Hepatocyte (in vitro differentiated cells): ENCODE results near the gene CYP27B1. TPM values are rescaled to one million over a fixed set of nuclear protein-coding genes. Genes with fewer than 3 reads are reported as not detected.

ENCODE experiments used
- DNase-seq: peaks from one replicate; pipeline ENCODE4 v3.0.0-alpha.2; 2016; ENCODE audit warnings: low spot score
- H2AFZ ChIP-seq: fragments of 200-600 bp; sonication (generic); 2 replicates; pipeline ENCODE4 v1.6.0; 2016; ENCODE audit warnings: antibody characterized with exemption, mild to moderate bottlenecking
- H3K27ac ChIP-seq: fragments of 200-600 bp; sonication (generic); 2 replicates; pipeline ENCODE4 v1.5.1; 2016; ENCODE audit warnings: mild to moderate bottlenecking
- H3K27me3 ChIP-seq: fragments of 200-600 bp; sonication (generic); 2 replicates; pipeline ENCODE4 v1.6.1; 2016
- H3K36me3 ChIP-seq: fragments of 200-600 bp; sonication (generic); replicated peaks from 2 replicates; pipeline ENCODE4 v1.5.1; 2016; ENCODE audit warnings: low read depth; ENCODE audit not compliant: insufficient read depth
- H3K4me1 ChIP-seq: fragments of 200-600 bp; sonication (generic); 2 replicates; pipeline ENCODE4 v1.5.1; 2016; ENCODE audit warnings: mild to moderate bottlenecking, moderate library complexity; ENCODE audit not compliant: insufficient read depth
- H3K4me2 ChIP-seq: fragments of 200-600 bp; sonication (generic); 2 replicates; pipeline ENCODE4 v1.6.0; 2016
- H3K4me3 ChIP-seq: fragments of 200-600 bp; sonication (generic); 2 replicates; pipeline ENCODE4 v1.5.1; 2016; ENCODE audit warnings: mild to moderate bottlenecking
- H3K79me2 ChIP-seq: fragments of 200-600 bp; sonication (generic); 2 replicates; pipeline ENCODE4 v1.6.0; 2017; ENCODE audit warnings: mild to moderate bottlenecking
- H3K9me2 ChIP-seq: fragments of 200-600 bp; sonication (generic); replicated peaks from 2 replicates; pipeline ENCODE4 v1.6.0; 2017; ENCODE audit warnings: mild to moderate bottlenecking; ENCODE audit not compliant: insufficient read depth
- H3K9me3 ChIP-seq: fragments of 200-600 bp; sonication (generic); 2 replicates; pipeline ENCODE4 v1.5.1; 2016; ENCODE audit warnings: low read depth, mild to moderate bottlenecking
- H4K20me1 ChIP-seq: fragments of 200-600 bp; sonication (generic); 2 replicates; pipeline ENCODE4 v1.6.0; 2016; ENCODE audit warnings: mild to moderate bottlenecking; ENCODE audit not compliant: insufficient read depth, poor library complexity, severe bottlenecking
- EZH2 ChIP-seq: fragments of 200-600 bp; sonication (generic); IDR thresholded peaks from 2 replicates; pipeline ENCODE4 v1.6.1; 2016; ENCODE audit warnings: antibody characterized with exemption, mild to moderate bottlenecking, borderline replicate concordance
- EZH2phosphoT487 ChIP-seq: fragments of 200-600 bp; sonication (generic); IDR thresholded peaks from one replicate; pipeline ENCODE4 v1.6.1; 2018; ENCODE audit warnings: antibody characterized with exemption, mild to moderate bottlenecking, low read depth, moderate library complexity; ENCODE audit not compliant: unreplicated experiment, severe bottlenecking
- WGBS: methylation state at CpG from one replicate; pipeline ENCODE4 v1.1.6; 2016; ENCODE audit warnings: low lambda C conversion rate; ENCODE audit errors: missing lambda C conversion rate; 5-methylcytosine and 5-hydroxymethylcytosine counted together
- polyA plus RNA-seq: library from polyadenylated mRNA; unstranded; fragments of >200 nt; fragmentation: Nextera tagmentation; extraction: Ambion mirVana; gene quantifications from 2 replicates; pipeline ENCODE4 v1.2.1, GENCODE V29; 2016
- total RNA-seq: library from RNA; depleted of rRNA; stranded (reverse); fragments of >200 nt; gene quantifications from 2 replicates; pipeline ENCODE4 v1.2.3, GENCODE V29; 2014
- TF ChIP-seq, protein P1 (sequence below): fragments of 200-600 bp; sonication (generic); IDR thresholded peaks from 2 replicates; pipeline ENCODE4 v1.5.1; 2016; ENCODE audit warnings: antibody characterized with exemption, mild to moderate bottlenecking; ENCODE audit not compliant: poor library complexity

Gene CYP27B1
- total and polyA plus RNA-seq, 2 experiments from 2014 or later: 0.23 to 2.3 TPM

- no peaks in the 10 kb centered on the region for H3K36me3 ChIP-seq
- H3K9me3 ChIP-seq: no peaks in the 10 kb centered on the region
- 1% methylated on average over 35 of the region's 110 CpGs for WGBS
- H3K4me2 ChIP-seq: peak overlapping the region; percentile 94
- H3K27me3 ChIP-seq: peaks cover 98% of the 10 kb centered on the region
- H3K4me3 ChIP-seq: peak overlapping the region; percentile 42
- no peaks in the 10 kb centered on the region for H3K9me2 ChIP-seq
- H3K4me1 ChIP-seq: peaks cover 23% of the 10 kb centered on the region
- no peaks in the 10 kb centered on the region for H3K79me2 ChIP-seq
- DNase-seq: peak; percentile 60
- no peak overlapping the region for H3K27ac ChIP-seq
- TF ChIP-seq EZH2phosphoT487 (peak; percentile 75), EZH2 (peak; percentile 96)
- TF ChIP-seq, protein P1, sequence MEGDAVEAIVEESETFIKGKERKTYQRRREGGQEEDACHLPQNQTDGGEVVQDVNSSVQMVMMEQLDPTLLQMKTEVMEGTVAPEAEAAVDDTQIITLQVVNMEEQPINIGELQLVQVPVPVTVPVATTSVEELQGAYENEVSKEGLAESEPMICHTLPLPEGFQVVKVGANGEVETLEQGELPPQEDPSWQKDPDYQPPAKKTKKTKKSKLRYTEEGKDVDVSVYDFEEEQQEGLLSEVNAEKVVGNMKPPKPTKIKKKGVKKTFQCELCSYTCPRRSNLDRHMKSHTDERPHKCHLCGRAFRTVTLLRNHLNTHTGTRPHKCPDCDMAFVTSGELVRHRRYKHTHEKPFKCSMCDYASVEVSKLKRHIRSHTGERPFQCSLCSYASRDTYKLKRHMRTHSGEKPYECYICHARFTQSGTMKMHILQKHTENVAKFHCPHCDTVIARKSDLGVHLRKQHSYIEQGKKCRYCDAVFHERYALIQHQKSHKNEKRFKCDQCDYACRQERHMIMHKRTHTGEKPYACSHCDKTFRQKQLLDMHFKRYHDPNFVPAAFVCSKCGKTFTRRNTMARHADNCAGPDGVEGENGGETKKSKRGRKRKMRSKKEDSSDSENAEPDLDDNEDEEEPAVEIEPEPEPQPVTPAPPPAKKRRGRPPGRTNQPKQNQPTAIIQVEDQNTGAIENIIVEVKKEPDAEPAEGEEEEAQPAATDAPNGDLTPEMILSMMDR: peak; percentile 36
- H4K20me1 ChIP-seq: no peaks in the 10 kb centered on the region
- H2AFZ ChIP-seq: peak overlapping the region; percentile 68
Observed at GRCh38 chr12:57737467-57738460, 29.1 kb downstream of the CYP27B1 start.

GRCh38 chr12:57736741-57737466, 30.0 kb downstream of the CYP27B1 start:
- Histone ChIP-seq H3K27ac (no peak overlapping the region), H4K20me1 (no peaks in the 10 kb centered on the region), H3K4me3 (no peak overlapping the region), H3K36me3 (no peaks in the 10 kb centered on the region), H3K9me3 (no peaks in the 10 kb centered on the region), H3K4me2 (peak overlapping the region; percentile 94), H3K9me2 (no peaks in the 10 kb centered on the region), H3K4me1 (peaks cover 23% of the 10 kb centered on the region), H3K79me2 (no peaks in the 10 kb centered on the region), H3K27me3 (peaks cover 100% of the 10 kb centered on the region), H2AFZ (peak overlapping the region; percentile 68)
- 3% methylated on average over 25 of the region's 31 CpGs for WGBS
- no peak for DNase-seq
- TF ChIP-seq, protein P1: no peak
- peak; percentile 23 for TF ChIP-seq EZH2phosphoT487
- peak; percentile 81 for TF ChIP-seq EZH2

- Histone ChIP-seq H2AFZ (peak overlapping the region; percentile 45), H3K4me3 (no peak overlapping the region), H3K36me3 (no peaks in the 10 kb centered on the region), H4K20me1 (no peaks in the 10 kb centered on the region), H3K4me1 (peaks cover 23% of the 10 kb centered on the region), H3K79me2 (no peaks in the 10 kb centered on the region), H3K9me3 (no peaks in the 10 kb centered on the region), H3K27me3 (peaks cover 100% of the 10 kb centered on the region), H3K27ac (no peak overlapping the region), H3K4me2 (peak overlapping the region; percentile 94), H3K9me2 (no peaks in the 10 kb centered on the region)
- peak; percentile 56 for DNase-seq
- TF ChIP-seq EZH2phosphoT487 (peak; percentile 23), EZH2 (peak; percentile 8)
- TF ChIP-seq, protein P1: peak; percentile 37
- WGBS: 2% methylated on average over 41 of the region's 49 CpGs
Observed at GRCh38 chr12:57735952-57736740, 30.7 kb downstream of the CYP27B1 start.
